NCI-H2107 treated with DMSO at 0.1 percent for 48 hours (cell line): ENCODE measurements around the gene RPL10A.
"Not testable (repeated sequence)": the region's sequence is repeated elsewhere in the genome, so short reads cannot be mapped to it uniquely, and the experiment has no call there.

Experiments used
- DNase-seq: peaks from one replicate; lab custom pipeline; 2025; ENCODE audit not compliant: unreplicated experiment; lab: John Stamatoyannopoulos, UW

Gene RPL10A

DNA sequence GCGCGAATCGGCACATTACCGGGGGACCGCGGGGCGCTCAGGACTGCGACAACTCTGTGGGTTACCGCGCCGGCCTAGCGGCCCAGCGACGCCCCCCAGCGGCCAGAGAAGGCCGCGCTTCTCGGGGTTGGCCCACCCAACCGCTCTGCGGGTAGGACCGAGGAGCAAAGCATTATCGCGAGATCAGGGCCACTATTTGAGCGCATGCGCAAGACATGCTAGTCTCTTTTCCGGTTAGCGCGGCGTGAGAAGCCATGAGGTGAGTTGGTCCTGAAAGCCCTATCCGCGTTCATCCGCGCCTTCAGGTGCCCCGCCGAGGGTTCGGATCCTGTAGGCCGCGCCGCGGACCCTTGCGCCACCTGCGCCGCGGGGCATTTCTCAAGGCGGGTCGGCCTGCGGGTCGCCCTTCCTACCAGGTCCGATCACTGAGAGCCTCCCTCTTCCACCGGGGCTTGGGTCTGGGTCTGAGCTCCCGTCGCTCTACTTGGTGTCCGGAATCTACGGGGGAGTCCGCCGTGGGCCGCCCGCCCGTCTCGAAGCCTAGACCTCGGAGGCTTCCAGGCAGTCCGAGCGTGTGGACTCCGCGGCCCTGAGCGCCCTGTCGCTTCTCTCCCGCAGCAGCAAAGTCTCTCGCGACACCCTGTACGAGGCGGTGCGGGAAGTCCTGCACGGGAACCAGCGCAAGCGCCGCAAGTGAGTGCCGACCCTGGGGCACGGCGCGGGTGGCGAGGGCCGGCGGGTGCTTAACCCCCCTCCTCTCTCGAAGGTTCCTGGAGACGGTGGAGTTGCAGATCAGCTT lies at the start of gene RPL10A:
Gene RPL10A (plus strand): TSS at position 221 of the 799 bp plus-strand sequence. CDS start 34 bp downstream, at position 255.
- DNase-seq = peak; percentile 64

DNA sequence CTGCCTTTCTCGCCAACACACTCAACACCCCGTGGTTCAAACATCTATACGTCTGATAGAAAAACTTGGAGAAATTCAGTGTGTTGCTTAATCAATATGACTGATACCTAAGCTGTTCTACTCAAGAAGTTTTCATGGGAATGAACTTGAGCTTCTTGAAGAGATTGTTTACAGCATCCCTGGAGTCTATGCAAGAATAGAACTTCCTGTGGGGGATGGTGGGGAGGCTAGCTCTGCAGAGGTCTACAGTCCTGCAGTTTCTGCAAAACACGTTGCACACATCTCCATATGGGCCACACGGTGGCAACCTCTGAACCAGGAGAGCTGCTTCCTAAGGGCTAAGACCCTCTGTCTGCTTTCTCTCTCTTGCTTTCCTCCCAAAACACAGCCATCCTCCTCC lies 48.8 kb upstream of the RPL10A start:
- no peak for DNase-seq

DNA sequence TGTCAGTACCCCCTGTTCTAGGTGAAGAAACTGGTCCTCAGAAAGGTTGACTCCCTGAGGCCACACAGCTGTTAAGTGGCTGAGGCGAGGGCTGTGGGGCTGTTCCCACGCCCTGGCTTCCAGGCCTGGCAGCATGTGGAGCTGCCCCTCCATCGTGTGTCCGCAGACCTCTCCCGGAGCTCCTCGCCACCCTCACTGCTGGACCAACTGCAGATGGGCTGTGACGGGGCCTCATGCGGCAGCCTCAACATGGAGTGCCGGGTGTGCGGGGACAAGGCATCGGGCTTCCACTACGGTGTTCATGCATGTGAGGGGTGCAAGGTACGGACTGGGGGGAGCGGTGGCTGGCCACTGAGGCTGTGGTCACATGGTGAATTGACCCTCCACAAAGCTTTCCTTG lies 48.2 kb upstream of the RPL10A start:
- DNase-seq = no peak

DNA sequence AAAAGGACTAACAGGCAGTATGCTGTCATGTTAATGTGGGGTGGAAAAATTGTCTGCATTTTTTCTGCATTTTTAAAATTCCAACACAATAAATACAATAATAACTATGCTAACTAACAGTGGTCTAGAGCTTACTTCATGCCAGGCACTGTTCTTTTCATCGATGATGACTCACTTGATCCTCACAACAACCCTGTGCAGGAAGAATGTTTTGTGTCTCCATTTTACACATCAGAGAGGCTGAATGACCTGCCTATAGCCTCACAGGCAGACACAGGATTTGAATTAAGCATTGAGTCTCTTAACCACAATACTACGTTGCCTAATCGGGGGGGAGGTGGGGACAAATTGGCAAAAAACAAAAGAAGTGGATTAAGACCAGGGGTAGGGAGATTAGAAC lies 42.9 kb upstream of the RPL10A start:
- no peak for DNase-seq

DNA sequence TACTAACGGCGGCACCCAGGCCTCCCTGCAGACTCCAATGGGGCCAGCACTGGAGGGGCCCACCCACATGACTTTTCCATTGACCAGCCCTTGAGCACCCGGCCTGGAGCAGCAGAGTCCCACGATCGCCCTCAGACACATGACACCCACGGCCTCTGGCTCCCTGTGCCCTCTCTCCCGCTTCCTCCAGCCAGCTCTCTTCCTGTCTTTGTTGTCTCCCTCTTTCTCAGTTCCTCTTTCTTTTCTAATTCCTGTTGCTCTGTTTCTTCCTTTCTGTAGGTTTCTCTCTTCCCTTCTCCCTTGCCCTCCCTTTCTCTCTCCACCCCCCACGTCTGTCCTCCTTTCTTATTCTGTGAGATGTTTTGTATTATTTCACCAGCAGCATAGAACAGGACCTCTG lies 42.1 kb upstream of the RPL10A start:
- no peak for DNase-seq

DNA sequence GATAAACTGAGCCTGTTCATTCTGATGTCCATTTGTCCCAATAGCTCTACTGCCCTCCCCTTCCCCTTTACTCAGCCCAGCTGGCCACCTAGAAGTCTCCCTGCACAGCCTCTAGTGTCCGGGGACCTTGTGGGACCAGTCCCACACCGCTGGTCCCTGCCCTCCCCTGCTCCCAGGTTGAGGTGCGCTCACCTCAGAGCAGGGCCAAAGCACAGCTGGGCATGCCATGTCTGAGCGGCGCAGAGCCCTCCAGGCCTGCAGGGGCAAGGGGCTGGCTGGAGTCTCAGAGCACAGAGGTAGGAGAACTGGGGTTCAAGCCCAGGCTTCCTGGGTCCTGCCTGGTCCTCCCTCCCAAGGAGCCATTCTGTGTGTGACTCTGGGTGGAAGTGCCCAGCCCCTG lies 40.8 kb upstream of the RPL10A start:
- DNase-seq = no peak

DNA sequence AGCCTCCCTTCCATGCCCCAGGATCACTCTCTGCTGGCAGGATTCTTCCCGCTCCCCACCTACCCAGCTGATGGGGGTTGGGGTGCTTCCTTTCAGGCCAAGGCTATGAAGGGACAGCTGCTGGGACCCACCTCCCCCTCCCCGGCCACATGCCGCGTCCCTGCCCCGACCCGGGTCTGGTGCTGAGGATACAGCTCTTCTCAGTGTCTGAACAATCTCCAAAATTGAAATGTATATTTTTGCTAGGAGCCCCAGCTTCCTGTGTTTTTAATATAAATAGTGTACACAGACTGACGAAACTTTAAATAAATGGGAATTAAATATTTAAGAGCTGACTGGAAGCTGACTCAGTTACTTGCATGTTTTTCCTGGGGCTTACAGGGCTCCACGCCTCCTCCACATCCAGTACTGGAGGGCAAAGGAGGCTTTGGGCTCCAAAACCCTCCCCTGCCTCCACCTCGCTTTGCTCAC lies 40.3 kb upstream of the RPL10A start:
- no peak for DNase-seq

DNA sequence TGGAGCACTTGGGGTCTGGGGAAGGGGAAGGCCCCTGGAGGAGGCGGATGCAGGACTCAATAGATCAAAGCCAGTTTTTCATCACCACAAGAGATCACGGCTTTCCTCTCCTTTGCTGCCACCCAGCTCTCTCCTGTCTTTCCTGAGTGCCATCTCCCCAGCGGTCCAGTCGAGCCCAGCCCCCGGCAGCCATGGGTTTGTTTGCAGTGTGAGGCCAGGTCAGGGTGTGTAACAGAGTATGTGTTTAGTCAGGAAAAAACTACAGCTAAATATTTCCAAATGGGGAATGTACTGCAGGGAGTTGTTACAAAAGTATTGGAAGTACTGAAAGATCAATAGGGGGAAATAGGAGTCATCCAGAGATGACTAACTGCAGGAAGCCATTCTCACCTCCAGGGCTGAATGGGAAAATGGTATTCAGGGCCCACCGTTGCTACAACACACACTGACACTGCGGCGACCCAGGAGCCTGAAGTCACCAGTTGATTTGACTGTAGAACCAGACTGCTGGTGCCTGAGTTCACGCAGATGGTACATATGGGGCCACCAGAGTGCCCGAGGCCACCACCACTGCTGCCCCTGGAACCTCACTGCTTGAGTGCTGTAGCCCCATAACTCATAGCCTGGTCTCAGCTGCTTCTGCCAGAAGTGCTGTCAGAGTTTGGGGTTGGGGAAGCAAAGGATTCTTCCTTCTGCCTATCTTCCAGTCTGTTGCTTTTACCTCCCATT lies 39.6 kb upstream of the RPL10A start:
- no peak for DNase-seq

DNA sequence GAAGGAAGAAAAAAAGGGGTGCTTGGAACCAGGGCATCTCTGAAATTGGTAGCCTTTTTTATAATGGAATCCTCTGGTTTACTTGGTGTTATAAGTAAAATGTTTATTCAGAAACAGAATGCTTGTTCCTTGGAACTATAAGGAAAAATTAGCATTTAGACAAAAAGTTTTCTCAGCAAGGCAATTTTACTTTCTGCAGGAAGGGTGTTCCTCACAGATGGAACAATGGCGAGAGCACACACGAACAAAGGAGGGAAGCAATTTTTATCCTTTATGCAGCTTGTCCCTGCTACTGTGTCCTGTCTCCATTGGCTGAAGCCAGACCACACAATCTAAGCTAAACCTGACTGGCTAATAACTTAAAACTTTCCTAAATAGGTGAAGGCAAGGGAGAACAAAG lies 38.7 kb upstream of the RPL10A start:
- DNase-seq = no peak

DNA sequence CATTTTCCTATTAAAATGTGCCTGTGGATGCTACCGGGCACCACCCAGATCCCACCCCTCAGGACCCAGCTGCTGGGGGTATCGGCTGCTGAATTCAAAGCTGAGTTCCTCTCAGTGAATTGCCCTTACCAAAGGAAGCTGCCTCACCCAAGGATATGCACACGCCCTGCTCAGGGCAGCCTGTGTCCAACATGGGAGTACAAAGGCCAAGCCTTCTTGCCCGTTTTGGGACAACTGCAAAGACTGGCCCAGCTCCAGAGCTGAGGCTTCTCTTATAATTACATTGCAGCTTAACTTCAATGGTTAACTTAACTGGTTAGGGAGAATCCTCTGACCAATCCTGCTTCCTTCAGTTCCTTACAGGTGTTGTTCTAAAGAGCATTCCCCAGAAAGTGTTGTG lies 35.9 kb upstream of the RPL10A start:
- no peak for DNase-seq

DNA sequence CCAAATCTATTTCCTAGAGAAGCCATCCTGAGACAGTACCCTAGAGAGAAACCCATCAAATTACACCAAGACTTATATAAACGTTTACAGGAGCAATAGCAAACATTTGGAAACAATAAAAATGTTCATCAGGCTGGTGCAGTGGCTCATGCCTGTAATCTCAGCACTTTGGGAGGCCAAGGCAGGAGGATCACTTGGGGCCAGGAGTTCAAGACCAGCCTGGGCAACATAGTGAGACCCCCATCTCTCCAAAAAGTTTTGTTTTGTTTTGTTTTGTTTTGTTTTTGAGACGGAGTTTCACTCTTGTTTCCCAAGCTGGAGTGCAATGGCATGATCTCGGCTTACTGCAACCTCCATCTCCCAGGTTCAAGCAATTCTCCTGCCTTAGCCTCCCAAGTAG lies 35.5 kb upstream of the RPL10A start:
- not testable (repeated sequence) for DNase-seq

DNA sequence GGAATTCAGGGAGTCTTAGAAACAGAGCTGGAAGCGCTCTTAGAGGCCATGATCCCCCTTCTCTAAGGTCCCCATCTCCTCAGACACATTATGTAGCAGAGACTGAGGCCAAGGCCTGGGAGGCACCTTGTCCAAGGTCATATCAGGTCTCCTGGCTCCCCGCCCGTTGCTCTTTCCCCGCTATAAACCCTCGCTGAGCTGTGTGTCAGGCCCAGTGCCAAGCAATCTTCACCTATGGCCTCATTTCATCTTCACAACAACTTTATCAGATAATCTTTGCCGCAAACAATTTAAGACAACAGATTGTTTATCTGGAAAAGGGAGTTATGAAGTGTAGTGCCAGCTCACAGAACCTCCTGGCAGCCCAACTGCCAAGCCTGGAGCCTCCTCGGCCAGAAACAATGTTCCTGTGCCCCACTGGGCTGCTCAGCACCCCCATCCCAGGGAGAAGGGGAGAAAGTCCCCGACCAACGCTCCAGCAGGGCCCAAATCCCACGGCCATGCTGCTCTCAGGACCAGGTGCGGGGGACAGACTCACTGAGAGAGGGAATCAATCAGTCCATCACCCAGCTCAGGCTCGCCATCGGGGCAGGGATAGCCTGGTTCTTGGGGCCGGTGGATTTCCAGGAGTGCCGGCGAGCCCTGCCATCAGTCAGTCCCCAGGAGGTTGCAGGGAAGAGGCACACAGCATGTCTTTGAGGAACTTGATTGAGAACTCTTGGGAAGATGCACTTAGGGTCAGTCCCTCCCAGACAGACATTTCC lies 32.9 kb upstream of the RPL10A start:
- no peak for DNase-seq

DNA sequence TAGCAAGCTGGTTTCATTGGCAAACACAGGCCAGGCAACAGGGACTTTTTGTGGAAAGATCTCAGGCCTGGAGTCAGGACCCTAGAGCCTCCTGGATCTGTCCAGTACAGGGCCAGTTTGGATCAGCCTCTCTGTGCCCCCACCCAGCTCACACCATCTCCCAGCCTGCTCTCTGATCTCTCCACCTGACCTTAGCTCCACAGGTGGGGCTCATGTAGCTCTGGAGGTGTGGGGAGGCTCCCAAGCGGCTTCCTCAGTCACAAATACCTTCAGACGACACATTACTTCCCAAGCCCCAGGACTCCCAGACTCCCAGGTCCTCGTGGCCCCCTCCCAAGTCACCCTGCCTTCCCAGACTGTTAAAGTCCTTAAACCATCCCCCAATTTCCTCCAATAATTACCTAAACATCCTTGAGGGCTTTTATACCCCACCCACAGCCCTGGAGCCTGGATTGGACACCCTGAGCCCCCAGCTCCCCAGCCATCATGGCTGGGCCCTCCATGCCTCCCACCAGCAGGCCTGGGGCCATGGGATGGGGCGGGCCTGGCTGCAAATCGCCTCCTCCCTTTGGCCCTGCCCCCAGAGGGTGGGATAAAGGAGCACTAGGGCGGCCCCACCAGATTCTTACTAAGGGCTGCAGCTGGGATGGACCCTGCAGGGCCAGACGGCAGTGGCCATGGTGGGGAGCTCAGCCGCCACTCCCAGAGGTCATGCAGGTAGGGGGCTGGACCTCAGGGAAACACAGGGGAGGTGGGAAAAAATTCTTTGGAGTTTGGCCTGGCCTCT lies 31.9 kb upstream of the RPL10A start:
- DNase-seq = no peak

DNA sequence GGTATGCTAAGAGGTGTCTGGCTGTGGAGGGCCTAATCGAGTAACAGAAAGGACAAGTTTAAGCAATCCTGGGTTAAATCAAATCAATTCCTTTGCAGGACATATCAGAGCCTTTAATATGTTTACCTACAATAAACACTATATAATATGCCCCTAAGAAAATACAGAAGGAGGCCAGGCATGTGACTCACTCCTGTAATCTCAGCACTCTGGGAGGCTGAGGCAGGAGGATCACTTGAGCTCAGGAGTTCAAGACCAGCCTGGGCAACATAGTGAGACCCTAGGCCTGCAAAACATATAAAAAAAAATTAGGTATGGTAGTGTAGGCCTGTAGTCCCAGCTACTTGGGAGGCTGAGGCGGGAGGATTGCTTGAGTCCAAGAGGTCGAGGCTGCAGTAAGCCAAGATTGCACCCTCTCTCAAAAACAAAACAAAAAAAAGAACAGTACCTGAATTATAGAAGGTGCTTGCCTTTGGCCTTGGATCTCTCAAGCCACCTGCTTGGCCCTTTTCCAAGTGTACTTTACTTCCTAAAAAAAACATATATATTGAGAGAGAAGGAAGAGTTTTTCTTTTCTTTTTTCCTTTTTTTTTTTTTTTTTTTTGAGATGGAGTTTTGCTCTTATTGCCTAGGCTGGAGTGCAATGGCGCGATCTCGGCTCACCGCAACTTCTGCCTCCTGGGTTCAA lies 29.7 kb upstream of the RPL10A start:
- not testable (repeated sequence) for DNase-seq

DNA sequence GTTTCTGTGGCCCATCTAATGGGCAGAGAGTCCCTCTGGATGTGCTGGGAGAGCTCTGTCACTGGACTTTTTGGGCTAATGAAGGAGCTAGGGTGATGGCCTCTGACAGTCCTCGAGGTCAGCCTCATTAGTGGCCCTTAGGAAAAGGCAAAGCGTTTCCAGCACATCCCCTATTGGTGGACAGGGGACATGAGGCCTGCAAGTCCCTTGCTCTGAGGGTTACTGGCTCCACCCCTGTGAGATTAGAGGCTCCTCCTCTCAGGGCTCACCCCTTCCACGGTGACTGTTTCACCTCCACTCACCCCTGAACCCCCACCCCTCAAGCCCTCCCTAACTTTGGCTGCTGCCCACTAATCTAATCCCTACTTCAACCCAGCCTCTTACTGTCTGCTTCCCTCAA lies 28.9 kb upstream of the RPL10A start:
- DNase-seq = no peak

DNA sequence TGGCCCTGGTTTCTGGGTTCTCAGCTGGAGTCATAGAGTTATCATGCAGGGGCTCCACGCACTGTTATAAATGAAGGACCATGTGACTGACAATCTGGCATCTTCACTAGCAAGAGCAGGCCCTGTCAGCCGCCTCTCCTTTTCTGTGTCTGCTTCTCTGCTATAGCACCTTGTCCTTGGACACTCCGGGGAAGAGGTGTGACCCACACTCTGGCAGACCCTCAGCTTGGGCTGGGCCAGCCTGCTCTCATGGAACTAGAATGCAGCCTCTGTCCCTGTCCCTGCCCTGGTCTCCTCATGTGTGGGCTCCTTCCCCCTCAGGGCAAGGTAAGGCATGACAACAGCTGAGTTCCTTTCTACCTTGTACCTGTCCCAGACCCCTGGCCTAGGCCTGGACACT lies 27.0 kb upstream of the RPL10A start:
- no peak for DNase-seq

DNA sequence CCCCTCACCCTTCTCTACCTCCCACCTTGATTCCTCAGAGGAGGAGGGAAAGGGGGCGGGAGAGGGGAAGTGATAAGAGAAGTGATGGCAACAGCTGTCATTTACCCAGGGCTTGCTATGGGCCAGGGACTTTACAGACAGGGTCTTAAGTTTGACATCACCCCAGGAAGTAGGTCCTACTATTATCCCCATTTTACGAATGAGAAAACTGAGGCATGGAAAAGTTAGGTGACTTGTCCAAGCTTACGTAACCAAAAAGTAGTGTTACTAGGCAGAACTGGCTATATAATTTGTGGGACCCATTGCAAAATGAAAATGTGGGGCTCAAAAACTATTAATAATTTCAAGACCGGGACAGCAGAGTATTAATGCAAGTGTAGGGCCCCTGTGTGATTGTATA lies 26.6 kb upstream of the RPL10A start:
- DNase-seq = no peak

DNA sequence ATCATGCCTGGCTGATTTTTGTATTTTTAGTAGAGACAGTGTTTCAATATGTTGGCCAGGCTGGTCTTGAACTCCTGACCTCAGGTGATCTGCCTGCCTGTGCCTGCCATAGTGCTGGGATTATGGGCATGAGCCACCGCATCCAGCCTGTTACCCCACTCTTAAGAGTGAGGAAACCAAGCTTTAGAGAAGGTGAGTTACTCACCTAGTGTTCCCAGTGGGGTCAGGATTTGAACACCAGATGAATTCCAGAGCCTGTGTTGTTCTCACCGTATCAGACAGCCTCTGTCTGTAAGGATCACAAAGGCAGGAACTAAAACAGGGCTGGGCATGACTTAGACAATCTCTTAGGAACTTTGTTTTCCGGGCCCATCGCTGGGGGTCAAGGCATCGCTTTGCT lies 25.5 kb upstream of the RPL10A start:
- DNase-seq = no peak

DNA sequence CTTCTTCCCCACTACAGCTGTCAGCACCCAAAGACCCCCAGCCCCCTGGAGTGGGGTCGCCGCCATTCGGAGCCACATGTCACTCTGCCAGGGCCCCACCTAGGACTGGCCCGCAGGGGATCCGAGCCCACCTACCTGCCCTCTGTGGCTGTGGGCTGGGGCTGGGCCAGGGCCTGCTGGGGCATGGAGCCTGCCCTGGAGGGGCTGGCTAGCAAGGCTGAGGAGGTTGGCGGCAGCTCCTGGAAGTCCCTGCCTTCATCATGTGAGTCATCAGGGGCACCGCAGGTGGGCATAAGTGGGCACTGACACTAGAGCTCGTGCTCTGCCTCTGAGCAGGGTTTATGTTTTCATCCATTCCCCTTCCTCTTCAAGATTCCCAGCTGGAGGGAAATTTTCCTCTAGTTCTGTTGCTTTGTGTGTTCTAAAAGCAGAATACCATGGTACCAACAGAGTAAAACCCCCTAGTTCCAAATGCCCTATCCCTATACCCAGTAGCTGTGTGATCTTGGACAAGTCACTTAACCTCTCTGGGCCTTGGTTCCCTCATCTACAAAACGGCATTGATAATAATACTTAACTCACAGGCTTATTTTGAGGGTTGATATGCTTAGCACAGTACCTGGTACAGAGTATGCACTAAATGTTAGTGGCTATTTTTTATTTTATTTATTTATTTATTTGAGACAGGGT lies 24.7 kb upstream of the RPL10A start:
- no peak for DNase-seq

DNA sequence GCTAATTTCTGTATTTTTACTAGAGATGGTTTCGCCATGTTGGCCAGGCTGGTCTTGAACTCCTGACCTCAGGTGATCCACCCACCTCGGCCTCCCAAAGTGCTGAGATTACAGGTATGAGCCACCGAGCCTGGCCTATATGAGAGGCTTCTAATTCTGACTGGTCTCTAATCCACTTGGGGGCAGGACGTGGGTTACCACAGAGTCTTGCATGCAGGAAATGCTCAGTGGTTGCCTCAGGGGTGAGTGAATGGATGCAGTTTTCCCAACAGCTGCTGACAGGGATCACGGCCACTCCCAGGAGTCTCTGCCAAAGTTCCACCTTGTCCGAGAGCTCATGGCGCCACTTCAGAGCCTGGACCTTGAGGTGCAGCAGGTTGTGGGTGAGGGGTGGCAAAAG lies 22.5 kb upstream of the RPL10A start:
- DNase-seq = no peak
